GM12873 (cell line): ENCODE data around the gene ZBTB46.

Experiments
- CTCF ChIP-seq: IDR thresholded peaks from 2 replicates; pipeline ENCODE4 v1.5.1; 2012; ENCODE audit warnings: low read depth, mild to moderate bottlenecking, moderate library complexity, low read length, control low read depth; ENCODE audit not compliant: insufficient read depth; ENCODE audit errors: missing control alignments

The ZBTB46 gene

GRCh38 chr20:63837479-63837878, 6.4 kb upstream of the ZBTB46 start:
- no peak for TF ChIP-seq CTCF

- no peak for TF ChIP-seq CTCF
Observed at GRCh38 chr20:63836458-63837344, 5.6 kb upstream of the ZBTB46 start.

GRCh38 chr20:63835021-63835858, 4.2 kb upstream of the ZBTB46 start:
- TF ChIP-seq CTCF, result no peak

GRCh38 chr20:63834491-63834880, 3.4 kb upstream of the ZBTB46 start:
- no peak for TF ChIP-seq CTCF

GRCh38 chr20:63833776-63834490, 2.9 kb upstream of the ZBTB46 start:
- TF ChIP-seq CTCF, result no peak

GRCh38 chr20:63831993-63832686, 1.1 kb upstream of the ZBTB46 start:
- no peak for TF ChIP-seq CTCF

- TF ChIP-seq CTCF, result no peak
Observed at GRCh38 chr20:63831646-63831992, 555 bp upstream of the ZBTB46 start.
